GM18870 (cell line): ENCODE data around the gene MAP3K4.

Experiments used
- ATAC-seq: cut with Tn5 transposase; IDR thresholded peaks from one replicate; pipeline ENCODE4 v1.9.1; 2021; ENCODE audit warnings: moderate library complexity; ENCODE audit not compliant: unreplicated experiment

The MAP3K4 gene

DNA sequence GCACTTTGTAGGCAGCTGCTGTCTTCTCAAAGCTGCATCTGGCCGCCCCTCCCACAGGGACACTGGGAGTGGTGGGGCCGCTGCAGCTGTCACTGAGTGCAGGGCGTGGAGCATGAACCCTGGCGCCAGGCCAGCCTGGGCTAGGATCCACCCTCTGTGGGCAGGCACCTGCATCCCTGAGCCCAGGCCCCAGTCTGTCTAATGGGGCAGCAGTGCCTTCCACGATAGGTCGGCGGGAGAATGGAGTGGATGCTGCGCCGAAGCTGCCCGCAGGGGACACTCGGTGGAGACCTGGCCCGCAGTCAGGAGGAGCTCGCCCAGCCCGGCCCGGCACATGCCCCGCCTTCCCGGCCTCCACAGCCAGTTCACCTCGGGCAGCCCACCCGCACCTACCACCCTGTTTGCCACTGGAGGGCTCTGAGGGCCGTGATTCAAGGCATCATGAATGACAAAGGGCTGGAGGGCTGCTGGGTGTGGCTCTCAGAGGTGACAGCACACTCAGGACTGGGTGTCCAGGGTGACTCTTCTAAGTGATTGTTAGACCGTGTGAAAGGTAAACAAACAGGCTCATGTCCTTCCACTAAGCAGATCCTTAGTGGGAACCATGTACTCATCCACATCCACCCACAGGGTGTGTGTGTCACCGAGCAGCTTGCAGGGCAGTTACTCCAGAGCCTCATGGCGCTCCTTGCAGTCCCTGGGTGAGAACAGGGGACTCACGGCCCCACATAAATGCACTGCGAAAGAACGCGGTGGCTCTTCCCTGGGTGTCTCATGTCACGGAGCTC lies 148.4 kb downstream of the MAP3K4 start:
- no peak for ATAC-seq

GRCh38 chr6:161140554-161140875 lies 148.9 kb downstream of the MAP3K4 start:
- no peak for ATAC-seq

- ATAC-seq, result no peak
Observed at GRCh38 chr6:161141173-161141572, 149.6 kb downstream of the MAP3K4 start.

DNA sequence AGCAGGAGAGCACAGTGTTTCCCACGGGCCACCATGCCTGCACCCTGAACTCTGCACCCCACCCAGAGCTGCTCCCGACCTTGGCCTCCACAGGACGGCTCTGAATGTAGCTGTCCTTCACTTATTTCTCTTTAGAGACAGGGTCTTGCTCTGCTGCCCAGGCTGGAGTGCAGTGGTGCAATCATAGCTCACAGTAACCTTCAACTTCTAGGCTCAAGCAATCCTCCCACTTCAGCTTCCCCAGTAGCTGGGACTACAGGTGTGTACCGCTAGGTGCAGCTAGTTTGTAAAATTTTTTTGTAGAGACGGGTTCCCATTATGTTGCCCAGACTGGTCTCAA lies 151.4 kb downstream of the MAP3K4 start:
- no peak for ATAC-seq

- ATAC-seq, result no peak
Observed at GRCh38 chr6:161143663-161144430, 152.3 kb downstream of the MAP3K4 start.

DNA sequence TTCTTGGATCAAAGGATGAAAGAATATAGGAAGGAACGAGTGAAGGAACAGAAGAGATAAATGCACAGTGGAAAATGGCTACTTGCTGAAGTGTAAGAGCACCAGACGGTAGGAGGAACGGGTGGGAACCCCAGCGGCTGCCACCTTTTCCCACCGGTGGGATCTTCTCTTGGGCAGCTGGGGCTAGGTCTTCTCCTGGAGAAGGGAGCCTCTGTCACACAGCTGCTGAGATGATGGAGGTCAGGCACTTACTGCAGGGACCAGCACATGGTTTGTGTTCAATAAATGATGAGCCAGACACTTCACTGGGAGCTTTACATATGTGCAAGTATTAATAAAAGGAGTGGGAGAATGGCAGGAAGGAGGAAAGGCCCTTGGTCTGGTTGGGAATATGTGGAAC lies 158.6 kb downstream of the MAP3K4 start:
- no peak for ATAC-seq

DNA sequence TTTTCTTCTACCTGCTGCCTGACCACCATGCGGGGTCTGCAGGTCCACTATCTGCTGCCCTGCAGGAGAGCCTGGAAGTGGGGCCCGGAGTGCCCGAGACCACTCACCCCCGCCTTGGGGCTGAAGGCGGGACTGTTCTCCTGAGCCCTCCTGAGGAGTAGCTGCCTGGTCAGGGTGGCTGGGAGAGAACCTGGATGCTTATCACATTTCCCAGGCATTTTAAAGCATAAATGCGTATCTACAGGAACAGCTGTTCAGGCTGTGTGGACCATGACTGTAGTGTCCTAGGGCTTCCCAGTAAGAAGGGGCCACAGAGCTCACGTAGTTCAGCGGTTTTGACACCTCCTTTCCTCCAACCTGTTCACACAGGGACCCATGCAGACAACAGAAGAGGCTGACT lies 159.0 kb downstream of the MAP3K4 start:
- ATAC-seq, result no peak

DNA sequence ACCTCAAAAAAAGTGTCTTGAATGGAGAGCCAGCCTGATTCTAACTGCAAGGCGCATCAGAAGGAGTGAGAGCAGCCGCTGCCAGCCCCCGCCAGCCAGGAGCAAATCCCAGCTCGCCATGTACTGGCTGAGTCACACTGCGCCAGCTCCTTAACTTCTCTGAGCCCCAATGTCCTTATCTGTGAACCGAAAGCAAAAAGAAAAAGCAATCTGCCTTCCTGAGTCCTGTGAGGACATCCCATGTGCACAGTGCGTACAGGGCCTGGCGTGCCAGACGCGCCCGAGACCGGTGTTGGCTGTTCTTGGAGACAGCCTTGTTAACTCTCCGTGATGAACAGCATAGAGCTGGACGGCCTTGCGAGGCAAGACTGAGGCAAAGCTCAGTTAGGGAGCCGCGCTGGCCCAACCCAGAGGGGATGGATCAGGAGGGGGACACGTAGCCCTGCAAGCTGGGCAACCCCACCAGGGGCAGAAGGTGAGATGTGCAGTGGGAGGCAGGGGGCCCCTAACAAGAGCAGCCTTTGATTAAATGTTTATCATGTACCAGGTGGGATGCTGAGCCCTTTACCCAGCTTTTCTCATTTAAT lies 159.6 kb downstream of the MAP3K4 start:
- no peak for ATAC-seq

- no peak for ATAC-seq
Observed at GRCh38 chr6:161151660-161152526, 160.3 kb downstream of the MAP3K4 start.

GRCh38 chr6:161152527-161152862 lies 160.9 kb downstream of the MAP3K4 start:
- no peak for ATAC-seq

DNA sequence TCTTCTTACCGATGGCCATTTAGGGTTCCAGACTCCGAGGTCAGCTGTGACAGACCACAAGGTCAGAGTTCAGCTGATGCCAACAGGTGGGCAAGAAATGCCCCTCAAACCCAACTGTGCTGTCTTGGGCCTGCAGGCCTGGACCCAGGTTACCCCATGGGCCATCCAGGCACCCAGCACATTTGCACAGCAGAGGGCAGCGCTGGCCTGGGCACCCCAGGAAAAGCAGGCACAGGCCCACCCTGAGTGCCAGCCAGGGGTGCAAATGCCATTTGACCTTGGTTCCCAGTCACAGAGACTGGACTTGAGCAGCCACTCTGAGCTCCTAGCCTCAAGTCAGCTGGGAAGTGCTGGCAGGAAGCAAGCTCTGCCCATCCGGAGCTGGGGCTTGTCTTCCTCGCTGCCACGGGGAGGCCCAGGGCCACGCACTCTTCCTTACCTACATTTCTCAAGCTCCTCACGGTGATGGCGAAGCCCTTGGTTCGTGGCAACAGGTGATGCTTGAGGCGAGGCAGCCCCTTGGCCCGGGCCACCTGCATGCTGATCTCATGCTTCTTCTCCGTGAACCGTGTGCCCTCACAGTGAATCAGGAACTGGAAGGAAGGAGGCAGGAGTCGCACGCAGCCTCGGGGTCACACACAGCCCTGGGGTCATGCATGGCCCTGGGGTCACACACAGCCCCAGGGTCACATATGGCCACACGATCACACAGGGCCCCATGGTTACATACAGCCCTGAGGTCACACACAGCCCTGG lies 161.5 kb downstream of the MAP3K4 start:
- ATAC-seq, result no peak

DNA sequence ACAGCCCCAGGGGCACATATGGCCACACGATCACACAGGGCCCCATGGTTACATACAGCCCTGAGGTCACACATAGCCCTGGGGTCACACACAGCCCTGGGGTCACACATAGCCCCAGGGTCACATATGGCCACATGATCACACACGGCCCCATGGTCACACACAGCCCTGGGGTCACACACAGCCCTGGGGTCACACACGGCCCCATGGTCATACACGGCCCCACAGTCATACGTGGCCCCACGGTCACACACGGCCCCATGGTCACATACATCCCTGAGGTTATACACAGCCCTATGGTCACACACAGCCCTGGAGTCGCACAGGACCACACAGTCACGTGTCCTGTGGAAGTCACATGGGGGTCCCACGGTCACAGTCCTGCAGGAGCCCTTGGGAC lies 162.2 kb downstream of the MAP3K4 start:
- ATAC-seq, result no peak

DNA sequence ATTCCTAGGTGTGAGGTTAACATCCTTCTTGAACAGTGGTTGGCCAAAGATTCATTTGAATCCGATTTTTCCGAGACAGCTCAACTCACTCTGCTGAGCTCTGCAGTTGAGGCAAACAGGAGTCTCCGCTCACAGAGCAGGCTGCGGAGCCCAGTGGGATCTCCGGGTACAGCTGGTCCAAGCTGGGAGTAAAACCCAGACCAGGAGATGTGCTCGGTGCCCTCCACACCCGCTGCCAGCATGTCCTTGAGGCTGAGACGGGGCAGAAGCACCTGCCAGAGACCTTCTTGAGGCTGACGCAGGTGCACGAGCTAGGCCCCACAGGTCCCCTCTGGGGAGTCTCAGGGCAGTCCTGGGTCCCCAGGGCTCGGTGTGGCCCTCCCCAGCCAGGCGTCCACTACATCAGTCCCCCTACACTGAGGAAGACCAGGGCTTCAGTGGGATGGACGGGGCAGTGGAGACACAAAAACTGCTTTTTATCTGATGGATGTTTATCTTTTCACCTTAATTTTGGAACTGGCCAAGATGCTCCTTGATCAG lies 163.3 kb downstream of the MAP3K4 start:
- no peak for ATAC-seq

GRCh38 chr6:161161121-161161520 lies 169.6 kb downstream of the MAP3K4 start:
- ATAC-seq, result no peak

- no peak for ATAC-seq
Observed at GRCh38 chr6:161161889-161162624, 170.5 kb downstream of the MAP3K4 start.

DNA sequence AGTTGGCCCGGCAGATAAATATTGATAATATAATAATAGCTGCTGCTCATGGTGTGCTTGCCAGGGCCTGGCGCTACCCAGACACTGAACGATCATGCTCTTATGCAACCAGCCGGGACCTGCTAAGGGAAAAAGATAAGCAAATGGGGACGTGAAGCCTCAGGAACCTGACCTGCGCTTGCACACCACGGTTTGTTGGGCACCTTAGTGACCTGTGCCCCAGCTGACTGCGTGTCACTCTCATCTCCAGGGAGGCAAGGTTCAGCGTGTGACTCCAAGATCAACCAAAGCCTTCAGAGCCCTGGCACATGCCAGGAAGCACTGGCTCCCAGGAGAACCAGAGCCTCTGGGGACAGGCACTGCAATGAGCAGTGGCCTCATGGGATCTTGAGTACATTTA lies 171.2 kb downstream of the MAP3K4 start:
- no peak for ATAC-seq

- ATAC-seq, result no peak
Observed at GRCh38 chr6:161163466-161164181, 172.1 kb downstream of the MAP3K4 start.

DNA sequence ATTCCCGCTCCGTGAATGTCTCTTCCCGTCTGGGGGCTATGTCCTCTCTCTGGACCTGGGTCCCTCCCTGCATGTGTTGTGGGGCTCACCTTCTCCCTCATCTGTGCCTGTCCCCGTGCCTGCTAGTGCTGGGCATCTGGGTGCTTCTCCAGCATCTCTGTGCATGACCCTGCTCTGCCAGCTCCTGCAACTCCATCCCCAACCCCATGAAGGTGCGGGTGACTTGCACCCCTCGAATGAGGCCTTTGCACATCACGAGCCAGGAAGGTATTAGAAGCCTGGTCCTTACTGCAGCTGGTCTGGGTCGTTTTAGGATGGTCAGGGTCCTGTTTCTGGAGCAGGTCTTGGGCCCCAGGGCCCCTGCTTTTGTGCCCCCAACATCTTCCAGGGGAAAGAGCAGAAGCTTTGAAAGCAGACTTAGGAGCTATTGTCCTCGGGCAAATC lies 172.6 kb downstream of the MAP3K4 start:
- no peak for ATAC-seq

DNA sequence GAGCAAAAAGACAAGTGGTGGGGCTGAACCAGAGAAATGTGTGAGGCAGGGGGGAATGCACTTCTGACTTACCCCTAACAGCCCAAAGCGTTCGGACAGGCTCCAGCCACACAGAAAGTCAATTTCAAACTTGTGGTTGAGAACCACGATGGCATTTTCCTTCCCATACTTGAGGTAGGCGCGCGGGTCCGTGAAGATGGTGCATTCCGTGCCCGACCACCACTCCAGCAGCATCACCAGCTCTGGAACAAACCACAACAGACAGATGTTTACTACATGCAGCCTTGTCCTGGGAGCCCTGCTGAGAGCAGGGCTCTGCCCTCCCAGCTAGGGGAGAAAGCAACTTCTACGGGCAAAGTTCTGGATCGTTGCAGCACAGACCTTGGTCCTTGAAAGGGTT lies 174.6 kb downstream of the MAP3K4 start:
- ATAC-seq, result no peak
